ENCODE measurements around the gene ADTRP.

Gene ADTRP

DNA sequence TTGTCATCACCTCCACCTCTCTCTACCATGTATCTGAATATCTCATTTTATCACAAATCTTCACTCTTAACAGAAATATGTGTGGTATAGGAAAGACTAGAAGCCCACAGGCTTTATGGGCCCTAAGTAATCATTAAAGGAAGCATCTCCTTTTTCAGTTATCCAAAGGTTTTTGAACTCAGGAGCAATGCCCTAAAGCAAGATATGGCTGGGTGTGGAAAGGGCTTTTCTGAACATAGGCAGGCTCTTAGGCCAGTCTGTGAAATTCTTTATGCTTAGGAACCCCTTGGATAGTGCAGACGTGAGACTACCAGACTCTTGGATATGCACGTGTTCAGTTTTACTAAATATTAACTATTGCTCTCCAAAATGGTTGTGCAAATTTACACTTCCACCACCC is 99.5 kb downstream of the ADTRP start:
- TF ChIP-seq, protein P1, sequence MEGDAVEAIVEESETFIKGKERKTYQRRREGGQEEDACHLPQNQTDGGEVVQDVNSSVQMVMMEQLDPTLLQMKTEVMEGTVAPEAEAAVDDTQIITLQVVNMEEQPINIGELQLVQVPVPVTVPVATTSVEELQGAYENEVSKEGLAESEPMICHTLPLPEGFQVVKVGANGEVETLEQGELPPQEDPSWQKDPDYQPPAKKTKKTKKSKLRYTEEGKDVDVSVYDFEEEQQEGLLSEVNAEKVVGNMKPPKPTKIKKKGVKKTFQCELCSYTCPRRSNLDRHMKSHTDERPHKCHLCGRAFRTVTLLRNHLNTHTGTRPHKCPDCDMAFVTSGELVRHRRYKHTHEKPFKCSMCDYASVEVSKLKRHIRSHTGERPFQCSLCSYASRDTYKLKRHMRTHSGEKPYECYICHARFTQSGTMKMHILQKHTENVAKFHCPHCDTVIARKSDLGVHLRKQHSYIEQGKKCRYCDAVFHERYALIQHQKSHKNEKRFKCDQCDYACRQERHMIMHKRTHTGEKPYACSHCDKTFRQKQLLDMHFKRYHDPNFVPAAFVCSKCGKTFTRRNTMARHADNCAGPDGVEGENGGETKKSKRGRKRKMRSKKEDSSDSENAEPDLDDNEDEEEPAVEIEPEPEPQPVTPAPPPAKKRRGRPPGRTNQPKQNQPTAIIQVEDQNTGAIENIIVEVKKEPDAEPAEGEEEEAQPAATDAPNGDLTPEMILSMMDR (conservative IDR thresholded peaks at IDR 0.05; ENCODE audit: low read length) = no peak
- DNase-seq (ENCODE audit: low read depth) = no peak
- no peak overlapping the region for H3K4me3 ChIP-seq (ENCODE audit: low read length)

DNA sequence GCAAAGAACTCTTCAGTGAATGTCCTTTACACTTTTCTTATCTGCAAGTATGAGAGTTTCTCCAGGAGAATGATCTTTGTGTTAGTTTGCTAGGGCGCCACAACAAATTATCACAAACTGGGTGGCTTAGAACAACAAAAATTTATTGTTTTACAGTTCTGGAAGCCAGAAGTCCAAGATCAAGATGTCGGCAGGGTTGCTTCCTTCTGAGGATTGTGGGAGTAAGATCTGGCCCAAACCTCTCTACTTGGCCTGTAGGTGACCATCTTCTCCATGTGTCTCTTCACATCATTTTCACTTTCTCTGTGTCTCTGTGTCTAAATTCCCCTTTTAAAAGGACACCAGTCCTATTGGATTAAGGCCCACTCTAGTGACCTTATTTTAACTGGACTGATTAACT is 103.0 kb downstream of the ADTRP start:
- TF ChIP-seq, protein P1 (conservative IDR thresholded peaks at IDR 0.05; ENCODE audit: low read length) = no peak
- H3K4me3 ChIP-seq (ENCODE audit: low read length) = no peak overlapping the region
- no peak for DNase-seq (ENCODE audit: low read depth)

DNA sequence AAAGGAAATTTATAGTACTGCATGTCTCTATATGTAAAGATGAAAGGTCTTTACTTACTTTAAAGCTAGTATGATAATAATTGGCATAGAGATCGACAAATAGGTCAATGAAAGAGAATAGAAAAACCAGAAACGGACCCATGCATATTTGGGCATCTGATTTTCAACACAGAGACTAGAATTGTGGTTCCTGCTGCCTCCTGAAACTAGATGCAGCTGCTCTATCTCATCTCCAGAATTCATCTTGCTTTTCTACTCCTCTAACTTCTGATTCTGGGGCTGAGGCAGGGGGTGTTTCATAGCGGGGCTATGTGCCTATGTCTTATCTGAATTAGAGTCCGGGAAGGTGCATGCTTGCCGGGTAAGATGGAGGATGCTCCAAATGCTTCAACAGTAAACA is 105.9 kb downstream of the ADTRP start:
- no peak for DNase-seq (ENCODE audit: low read depth)
- no peak overlapping the region for H3K4me3 ChIP-seq (ENCODE audit: low read length)
- TF ChIP-seq, protein P1 (conservative IDR thresholded peaks at IDR 0.05; ENCODE audit: low read length) = no peak

DNA sequence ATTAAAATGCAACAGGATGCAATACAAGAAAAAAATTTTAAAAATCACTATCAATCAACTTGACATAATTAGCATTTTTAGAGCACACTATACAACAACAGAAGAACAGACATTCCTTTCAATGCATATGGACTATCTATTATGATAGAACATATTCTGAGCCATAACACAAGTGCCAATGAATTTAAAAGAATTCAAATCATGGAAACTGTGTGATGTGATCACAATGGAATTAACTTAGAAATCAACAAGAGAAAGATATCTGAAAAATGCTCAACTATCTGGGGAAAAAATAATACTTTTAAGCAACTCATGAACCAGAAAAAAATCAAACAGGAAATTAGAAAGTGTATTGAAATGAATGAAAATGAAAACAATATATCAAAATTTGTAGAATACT is 106.3 kb downstream of the ADTRP start:
- peak; percentile 51 for DNase-seq (ENCODE audit: low read depth)
- H3K4me3 ChIP-seq (ENCODE audit: low read length) = no peak overlapping the region

DNA sequence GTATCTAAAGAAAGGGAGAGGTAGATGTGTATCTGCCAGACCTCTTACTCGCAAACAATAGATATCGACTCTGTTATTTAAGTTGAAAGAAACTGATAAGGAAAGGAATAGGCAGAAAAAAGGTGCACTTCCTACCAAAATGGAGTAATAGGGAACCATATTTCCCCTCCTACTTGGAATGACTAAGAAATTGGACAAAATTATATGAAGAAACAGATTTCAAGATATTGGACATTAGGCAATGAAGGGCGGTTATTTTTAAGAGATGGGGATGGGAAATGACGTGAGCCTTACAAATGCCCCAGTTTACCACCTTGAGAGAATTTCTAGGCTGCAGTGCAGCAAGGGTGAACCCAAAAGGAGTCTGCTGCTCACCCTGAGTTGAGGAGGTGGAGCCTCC is 108.9 kb downstream of the ADTRP start:
- TF ChIP-seq, protein P1 (conservative IDR thresholded peaks at IDR 0.05; ENCODE audit: low read length) = no peak
- no peak for DNase-seq (ENCODE audit: low read depth)
- H3K4me3 ChIP-seq (ENCODE audit: low read length) = no peak overlapping the region

More for the DNA sequence above, 106.3 kb downstream of the ADTRP start:
- TF ChIP-seq, protein P1 (conservative IDR thresholded peaks at IDR 0.05; ENCODE audit: low read length) = no peak

DNA sequence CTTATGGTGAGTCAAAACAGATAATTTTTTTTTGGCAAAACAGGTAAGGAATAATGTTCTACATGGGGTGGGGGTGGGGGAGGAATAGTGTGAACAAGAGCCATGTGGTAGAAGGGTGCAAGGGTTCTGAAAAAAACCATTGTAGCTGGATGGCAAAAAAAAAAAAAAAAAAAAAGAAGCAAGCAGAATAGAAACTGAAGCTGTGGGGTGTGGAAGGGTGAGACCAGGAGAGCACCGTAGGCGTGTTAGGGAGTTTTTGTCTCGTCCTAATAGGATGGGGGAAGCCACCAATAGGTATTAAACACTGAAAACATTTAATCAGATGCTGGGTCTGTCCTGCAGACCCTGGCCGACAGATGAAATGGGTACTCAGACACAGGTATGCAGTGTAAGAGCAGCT is 110.1 kb downstream of the ADTRP start:
- TF ChIP-seq, protein P1 (conservative IDR thresholded peaks at IDR 0.05; ENCODE audit: low read length) = no peak
- DNase-seq (ENCODE audit: low read depth) = no peak

DNA sequence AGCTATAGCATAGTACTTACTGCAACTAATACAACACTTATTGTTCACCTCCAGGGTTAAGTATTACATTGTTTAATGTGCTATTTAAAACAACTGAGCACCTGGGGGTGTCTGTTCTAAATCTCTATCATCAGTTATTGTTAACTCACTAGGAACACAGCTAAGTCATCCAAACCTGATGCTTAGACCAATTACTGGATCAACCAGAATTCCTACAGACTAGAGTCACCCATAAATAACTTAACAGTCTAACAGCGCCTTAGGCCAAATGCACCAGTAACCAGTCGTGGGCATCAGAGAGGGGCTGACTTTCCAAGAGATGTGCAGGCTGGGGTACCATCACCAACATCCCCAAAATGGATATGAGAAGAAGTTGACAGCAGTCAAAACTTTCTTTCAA is 110.7 kb downstream of the ADTRP start:
- TF ChIP-seq, protein P1 (conservative IDR thresholded peaks at IDR 0.05; ENCODE audit: low read length) = no peak
- no peak overlapping the region for H3K4me3 ChIP-seq (ENCODE audit: low read length)
- DNase-seq (ENCODE audit: low read depth) = no peak

More for the DNA sequence above, 110.1 kb downstream of the ADTRP start:
- H3K4me3 ChIP-seq (ENCODE audit: low read length) = no peak overlapping the region
